ENCODE measurements around the gene SASS6.

Gene SASS6

GRCh38 chr1:100132566-100133477 lies at the start of gene SASS6, which contains the start of gene TRMT13:
TSS of gene SASS6 (minus strand) at chr1:100132930. CDS start at chr1:100132814, 116 bp downstream.
TSS of gene TRMT13 (plus strand) at chr1:100133163. CDS start at chr1:100133169, 6 bp downstream.
- DNase-seq (ENCODE audit: low spot score), result peak; percentile 95

GRCh38 chr1:100178091-100178490 lies 45.4 kb upstream of the SASS6 start, which contains the start of gene LRRC39:
TSS of gene LRRC39 (minus strand) at chr1:100178256. CDS start at chr1:100168516, 9,740 bp downstream.
- DNase-seq (ENCODE audit: low spot score), result no peak

- no peak for DNase-seq (ENCODE audit: low spot score)
These were observed 44.7 kb upstream of the SASS6 start for GRCh38 chr1:100177295-100178041.

- DNase-seq (ENCODE audit: low spot score), result no peak
These were observed 35.3 kb upstream of the SASS6 start for GRCh38 chr1:100168051-100168450.

GRCh38 chr1:100164702-100165101 lies 32.0 kb upstream of the SASS6 start:
- DNase-seq (ENCODE audit: low spot score), result no peak

GRCh38 chr1:100164216-100164615 lies 31.5 kb upstream of the SASS6 start:
- no peak for DNase-seq (ENCODE audit: low spot score)

- DNase-seq (ENCODE audit: low spot score), result no peak
These were observed 30.2 kb upstream of the SASS6 start for GRCh38 chr1:100162881-100163280.

GRCh38 chr1:100152271-100152670 lies 19.5 kb upstream of the SASS6 start:
- DNase-seq (ENCODE audit: low spot score), result no peak

GRCh38 chr1:100151679-100152078 lies 18.9 kb upstream of the SASS6 start:
- no peak for DNase-seq (ENCODE audit: low spot score)

- DNase-seq (ENCODE audit: low spot score), result no peak
These were observed 15.1 kb upstream of the SASS6 start for GRCh38 chr1:100147875-100148274.

- no peak for DNase-seq (ENCODE audit: low spot score)
These were observed 14.2 kb upstream of the SASS6 start for GRCh38 chr1:100146958-100147357.

- no peak for DNase-seq (ENCODE audit: low spot score)
These were observed 12.4 kb upstream of the SASS6 start for GRCh38 chr1:100145116-100145515.

GRCh38 chr1:100142343-100142742 lies 9.6 kb upstream of the SASS6 start:
- DNase-seq (ENCODE audit: low spot score), result no peak

GRCh38 chr1:100141192-100141591 lies 8.5 kb upstream of the SASS6 start:
- no peak for DNase-seq (ENCODE audit: low spot score)

- DNase-seq (ENCODE audit: low spot score), result no peak
These were observed 4.9 kb upstream of the SASS6 start for GRCh38 chr1:100137602-100138001.

- no peak for DNase-seq (ENCODE audit: low spot score)
These were observed 2.1 kb upstream of the SASS6 start for GRCh38 chr1:100134872-100135271.

GRCh38 chr1:100131623-100132022 lies 1.1 kb downstream of the SASS6 start:
- no peak for DNase-seq (ENCODE audit: low spot score)

GRCh38 chr1:100130552-100131077 lies 2.1 kb downstream of the SASS6 start:
- no peak for DNase-seq (ENCODE audit: low spot score)

- DNase-seq (ENCODE audit: low spot score), result no peak
These were observed 5.5 kb downstream of the SASS6 start for GRCh38 chr1:100127226-100127625.

GRCh38 chr1:100122177-100122576 lies 10.6 kb downstream of the SASS6 start:
- no peak for DNase-seq (ENCODE audit: low spot score)

- DNase-seq (ENCODE audit: low spot score), result no peak
These were observed 17.2 kb downstream of the SASS6 start for GRCh38 chr1:100115524-100115923.

GRCh38 chr1:100109554-100110066 lies 23.1 kb downstream of the SASS6 start:
- no peak for DNase-seq (ENCODE audit: low spot score)
